Mesodermal cell (in vitro differentiated cells): ENCODE results near the gene PITPNC1.

ENCODE experiments used
- H3K27ac ChIP-seq: 2 replicates; pipeline ENCODE4 v1.7.0; 2013; ENCODE audit warnings: mild to moderate bottlenecking, low read depth, low read length, moderate library complexity; ENCODE audit not compliant: severe bottlenecking
- H3K36me3 ChIP-seq: 2 replicates; pipeline ENCODE4 v1.7.1; 2013; ENCODE audit warnings: mild to moderate bottlenecking, low read length, moderate library complexity; ENCODE audit not compliant: control insufficient read depth, insufficient read depth
- H3K4me1 ChIP-seq: one replicate; pipeline ENCODE4 v1.7.1; 2013; ENCODE audit warnings: mild to moderate bottlenecking, low read length; ENCODE audit not compliant: insufficient read depth, control insufficient read depth, poor library complexity, severe bottlenecking
- H3K4me3 ChIP-seq: 2 replicates; pipeline ENCODE4 v1.7.0; 2013; ENCODE audit warnings: low read length, control low read depth, mild to moderate bottlenecking; ENCODE audit not compliant: insufficient read depth, poor library complexity, severe bottlenecking; ENCODE audit errors: extremely low read depth
- H3K9me3 ChIP-seq: 2 replicates; pipeline ENCODE4 v1.7.1; 2013; ENCODE audit warnings: mild to moderate bottlenecking, low read length, moderate library complexity; ENCODE audit not compliant: control insufficient read depth
- WGBS, 2 experiments: methylation state at CpG; one replicate each; pipeline ENCODE4 v1.1.5; 2013; ENCODE audit warnings: missing lambda C conversion rate in 2 of 2; ENCODE audit not compliant: insufficient coverage in 2 of 2; 5-methylcytosine and 5-hydroxymethylcytosine counted together

Gene PITPNC1

DNA sequence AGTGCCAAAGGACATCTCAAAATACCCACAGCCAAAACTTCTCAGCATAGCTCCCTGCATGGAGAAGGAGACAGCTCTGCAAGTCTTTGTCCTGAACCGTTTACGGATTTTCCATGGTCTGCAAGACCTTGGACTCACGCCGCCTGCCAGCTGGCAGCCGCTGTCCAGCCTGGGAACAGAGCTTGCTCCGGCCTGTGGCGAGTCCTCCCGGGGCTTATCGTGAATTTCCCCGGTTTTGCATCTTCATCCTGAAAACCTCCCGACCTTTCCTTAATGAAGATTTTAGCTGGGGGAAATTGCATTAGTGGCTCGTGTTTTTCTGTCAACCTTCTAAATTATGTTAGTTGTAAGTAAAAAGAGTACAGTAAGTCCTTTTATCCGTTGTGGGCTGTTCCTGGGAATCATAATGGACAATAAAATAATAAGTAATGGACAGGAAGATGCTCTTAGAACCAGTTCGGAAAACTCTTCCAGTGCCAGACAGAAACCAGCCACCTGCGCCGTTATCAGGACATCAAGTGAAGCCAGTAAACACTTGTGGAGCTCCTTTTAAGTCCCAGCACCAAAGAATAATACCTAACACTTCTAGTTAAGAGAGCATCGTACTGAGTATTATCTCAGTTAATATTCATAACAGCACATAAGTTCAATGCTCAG is 228.3 kb downstream of the PITPNC1 start:
- 96% methylated on average over 15 to 16 of the region's 17 CpGs for WGBS, 2 experiments
- Histone ChIP-seq H3K36me3 (peaks cover 4% of the 10 kb centered on the region), H3K9me3 (no peaks in the 10 kb centered on the region), H3K4me3 (no peak overlapping the region), H3K4me1 (no peaks in the 10 kb centered on the region), H3K27ac (no peak overlapping the region)

- Histone ChIP-seq H3K9me3 (no peaks in the 10 kb centered on the region), H3K27ac (no peak overlapping the region), H3K4me1 (no peaks in the 10 kb centered on the region), H3K4me3 (no peak overlapping the region), H3K36me3 (peaks cover 4% of the 10 kb centered on the region)
- 92 to 97% methylated on average over 6 to 8 of the region's 10 CpGs for WGBS, 2 experiments
Observed at GRCh38 chr17:67606471-67606870, 229.4 kb downstream of the PITPNC1 start.

DNA sequence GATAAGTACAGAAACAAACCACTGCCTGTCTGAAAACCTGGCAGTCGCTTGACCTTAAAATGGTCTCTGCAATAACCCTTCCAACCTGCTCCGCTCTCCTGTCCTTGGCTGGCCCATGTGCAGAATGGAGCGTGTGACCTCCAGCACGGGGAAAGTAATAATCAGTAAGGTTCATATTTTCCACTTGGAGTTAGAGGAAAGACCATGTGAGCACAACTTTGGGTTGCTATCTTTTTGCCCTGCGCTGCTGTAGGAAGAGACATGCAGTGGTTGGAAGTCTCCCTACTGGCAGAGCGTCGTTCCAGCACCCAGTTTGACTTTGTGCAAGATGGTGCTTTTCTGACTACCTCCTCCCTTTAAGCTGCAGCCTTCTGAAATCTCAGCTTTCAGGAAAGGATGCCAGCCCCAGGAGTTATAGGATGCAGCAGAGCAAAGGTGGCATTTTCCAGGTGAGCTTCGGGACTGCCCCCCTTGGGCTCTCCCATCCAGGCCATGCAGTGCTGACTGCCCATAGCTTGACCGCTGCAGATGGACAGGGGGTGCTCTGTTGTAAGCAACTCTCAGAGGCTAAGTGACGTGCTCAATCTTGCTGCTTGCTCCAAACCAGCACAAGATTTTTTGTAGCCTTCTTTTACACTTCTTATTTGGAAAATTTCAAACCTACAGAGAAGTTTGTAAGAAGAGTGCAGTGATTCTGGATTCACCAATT is 230.0 kb downstream of the PITPNC1 start:
- H3K4me1 ChIP-seq, result no peaks in the 10 kb centered on the region
- no peak overlapping the region for H3K27ac ChIP-seq
- peaks cover 4% of the 10 kb centered on the region for H3K36me3 ChIP-seq
- no peaks in the 10 kb centered on the region for H3K9me3 ChIP-seq
- 86 to 95% methylated on average over 7 of the region's 10 CpGs for WGBS, 2 experiments
- no peak overlapping the region for H3K4me3 ChIP-seq

DNA sequence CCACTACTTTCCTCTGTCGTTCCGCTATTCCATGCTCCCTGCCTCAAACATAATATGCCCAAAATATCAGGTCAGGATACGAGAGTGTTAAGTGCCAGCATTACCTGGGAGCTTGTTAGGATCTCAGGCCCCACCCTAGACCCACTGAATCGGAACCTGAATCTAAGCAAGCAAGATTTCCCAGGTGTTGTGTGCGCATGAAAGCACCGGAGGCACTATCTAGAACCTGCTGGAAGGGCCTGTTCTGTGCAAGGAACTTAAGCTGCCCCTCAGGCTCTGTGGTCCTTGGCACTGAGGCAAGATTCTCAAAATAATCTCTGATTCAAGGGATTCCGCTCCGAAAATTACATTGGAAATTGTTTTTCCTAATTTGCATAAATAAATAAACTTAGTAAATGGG is 233.0 kb downstream of the PITPNC1 start:
- no peak overlapping the region for H3K4me3 ChIP-seq
- no peak overlapping the region for H3K27ac ChIP-seq
- WGBS, 2 experiments, result 95 to 98% methylated on average over 6 of the region's 8 CpGs
- peaks cover 4% of the 10 kb centered on the region for H3K36me3 ChIP-seq
- H3K4me1 ChIP-seq, result no peaks in the 10 kb centered on the region
- H3K9me3 ChIP-seq, result no peaks in the 10 kb centered on the region

- no peak overlapping the region for H3K4me3 ChIP-seq
- H3K36me3 ChIP-seq, result no peaks in the 10 kb centered on the region
- WGBS, 2 experiments, result 92 to 100% methylated on average over 2 to 4 of the region's 7 CpGs
Observed at GRCh38 chr17:67613961-67614360, 236.9 kb downstream of the PITPNC1 start.

DNA sequence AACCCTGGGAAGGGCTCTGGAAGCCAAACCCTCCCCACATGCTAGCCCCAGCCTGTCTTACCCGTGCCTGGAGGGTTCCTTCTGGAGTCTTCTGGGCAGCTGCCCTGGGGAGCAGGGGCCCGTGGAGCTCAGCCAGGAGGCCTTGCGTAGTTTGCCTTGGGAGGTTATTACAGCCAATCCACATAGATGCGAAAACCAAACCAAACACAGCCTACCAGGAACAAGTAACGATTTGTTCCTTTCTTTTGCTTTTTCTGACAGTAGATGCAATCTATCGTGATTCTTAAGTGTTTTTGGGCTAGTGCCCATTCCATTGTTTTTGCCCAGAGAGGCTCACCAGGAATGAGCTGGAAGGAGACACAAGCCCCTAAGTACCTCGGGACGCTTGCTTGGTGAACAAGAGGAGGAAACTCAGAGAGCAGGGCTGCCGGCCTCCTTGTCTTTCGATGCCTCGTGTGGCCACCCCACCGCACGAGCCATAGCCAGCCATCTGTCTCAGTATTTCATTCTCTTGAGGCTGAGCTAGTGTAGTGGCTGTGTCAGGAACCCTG is 238.0 kb downstream of the PITPNC1 start:
- no peaks in the 10 kb centered on the region for H3K9me3 ChIP-seq
- H3K4me3 ChIP-seq, result no peak overlapping the region
- 88 to 92% methylated on average over 7 to 11 of the region's 13 CpGs for WGBS, 2 experiments
- H3K36me3 ChIP-seq, result no peaks in the 10 kb centered on the region
- H3K27ac ChIP-seq, result no peak overlapping the region
- H3K4me1 ChIP-seq, result peaks cover 2% of the 10 kb centered on the region

More at GRCh38 chr17:67613961-67614360, 236.9 kb downstream of the PITPNC1 start:
- H3K27ac ChIP-seq, result no peak overlapping the region
- H3K4me1 ChIP-seq, result peaks cover 2% of the 10 kb centered on the region
- no peaks in the 10 kb centered on the region for H3K9me3 ChIP-seq

DNA sequence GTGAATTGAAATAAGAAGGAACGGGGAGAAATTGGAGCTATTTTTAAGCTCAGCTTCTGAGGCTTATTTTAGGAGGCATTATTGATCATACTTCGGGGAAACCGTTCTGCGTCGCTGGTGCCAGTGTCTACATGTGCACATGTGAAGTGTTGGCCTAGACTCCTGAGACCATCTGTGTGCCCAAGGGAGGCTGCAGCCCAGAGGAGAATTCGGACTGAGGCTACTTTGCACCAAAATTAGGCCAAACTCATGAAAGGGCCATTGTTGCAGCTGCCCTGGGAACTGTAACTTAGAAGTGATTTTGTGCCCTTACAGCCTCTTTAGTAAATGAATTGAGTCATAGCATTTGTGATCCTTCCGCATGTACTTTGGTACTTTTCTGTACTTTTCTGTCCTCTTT is 238.7 kb downstream of the PITPNC1 start:
- H3K27ac ChIP-seq, result no peak overlapping the region
- H3K9me3 ChIP-seq, result no peaks in the 10 kb centered on the region
- no peaks in the 10 kb centered on the region for H3K36me3 ChIP-seq
- 94 to 97% methylated on average over 7 of the region's 7 CpGs for WGBS, 2 experiments
- no peak overlapping the region for H3K4me3 ChIP-seq
- H3K4me1 ChIP-seq, result peaks cover 2% of the 10 kb centered on the region

- Histone ChIP-seq H3K27ac (no peak overlapping the region), H3K36me3 (no peaks in the 10 kb centered on the region), H3K4me1 (peaks cover 2% of the 10 kb centered on the region), H3K9me3 (no peaks in the 10 kb centered on the region), H3K4me3 (no peak overlapping the region)
- 71 to 89% methylated on average over 4 of the region's 4 CpGs for WGBS, 2 experiments
Observed at GRCh38 chr17:67617304-67617899, 240.3 kb downstream of the PITPNC1 start.

DNA sequence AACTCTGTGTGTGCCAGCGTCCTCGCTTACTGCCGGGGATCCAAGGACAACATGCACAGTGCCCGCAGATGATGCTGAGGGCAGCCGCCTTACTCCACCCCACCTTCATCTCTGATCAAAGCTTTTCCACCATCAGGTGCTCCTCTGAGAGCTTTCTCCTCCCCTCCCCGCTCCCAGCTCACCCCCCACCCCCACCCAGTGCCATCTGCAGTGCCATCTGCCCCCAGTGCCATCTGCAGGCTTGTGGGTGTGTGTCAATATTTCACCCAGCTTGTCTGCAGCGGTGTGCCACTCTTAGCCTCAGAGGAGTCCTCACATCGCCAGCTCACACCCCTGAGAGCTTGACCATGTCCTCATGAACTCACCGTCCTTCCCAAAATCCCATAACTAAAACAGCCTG is 242.5 kb downstream of the PITPNC1 start:
- H3K4me3 ChIP-seq, result no peak overlapping the region
- H3K9me3 ChIP-seq, result no peaks in the 10 kb centered on the region
- no peak overlapping the region for H3K27ac ChIP-seq
- no peaks in the 10 kb centered on the region for H3K36me3 ChIP-seq
- 96 to 99% methylated on average over 8 of the region's 9 CpGs for WGBS, 2 experiments
- peaks cover 2% of the 10 kb centered on the region for H3K4me1 ChIP-seq

DNA sequence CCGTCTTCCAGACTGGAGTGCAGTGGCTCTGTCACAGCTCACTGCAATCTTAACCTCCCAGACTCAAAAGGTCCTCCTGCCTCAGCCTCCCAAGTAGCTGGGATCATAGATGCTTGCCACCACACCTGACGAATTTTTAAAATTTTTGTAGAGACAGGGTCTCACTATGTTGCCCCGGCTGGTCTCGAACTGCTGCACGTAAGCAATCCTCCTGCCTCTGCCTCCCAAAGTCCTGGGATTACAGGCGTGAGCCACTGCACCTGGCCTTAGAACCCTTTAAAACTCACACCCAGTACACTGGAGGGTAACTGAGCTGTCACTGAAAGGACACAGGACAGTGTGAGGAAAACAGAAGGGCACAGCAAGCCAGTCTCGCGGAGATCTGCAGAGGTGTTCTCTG is 243.0 kb downstream of the PITPNC1 start:
- Histone ChIP-seq H3K36me3 (no peaks in the 10 kb centered on the region), H3K9me3 (no peaks in the 10 kb centered on the region), H3K4me3 (no peak overlapping the region), H3K4me1 (peaks cover 2% of the 10 kb centered on the region), H3K27ac (no peak overlapping the region)
- 88 to 97% methylated on average over 6 to 7 of the region's 8 CpGs for WGBS, 2 experiments
